ENCODE data around the gene UBR4. TPM values are rescaled to one million over a fixed set of nuclear protein-coding genes. Genes with fewer than 3 reads are reported as not detected.
"Not testable (repeated sequence)": the region's sequence is repeated elsewhere in the genome, so short reads cannot be mapped to it uniquely, and the experiment has no call there.

UBR4 gene
- total RNA-seq, 2 donors from 2014 or later, result 148 to 151 TPM

GRCh38 chr1:19239876-19240275 is 29.8 kb upstream of the UBR4 start:
- peaks cover 75% of the 10 kb centered on the region for H3K36me3 Mint-ChIP-seq (ENCODE audit: low read depth)
- H3K4me1 Mint-ChIP-seq, result no peaks in the 10 kb centered on the region
- no peaks in the 10 kb centered on the region for H3K27me3 Mint-ChIP-seq (ENCODE audit: insufficient read depth)
- Histone ChIP-seq H3K4me3 (ENCODE audit: low read length) (no peak overlapping the region), H3K9ac (ENCODE audit: extremely low read depth, low read length, poor library complexity, severe bottlenecking) (no peak overlapping the region), H3K9me3 (ENCODE audit: control insufficient read depth, low read length) (no peaks in the 10 kb centered on the region), H3K4me1 (ENCODE audit: control insufficient read depth, insufficient read depth, low read length) (no peaks in the 10 kb centered on the region), H3K27me3 (ENCODE audit: control insufficient read depth, insufficient read depth, low read length, poor library complexity, severe bottlenecking) (no peaks in the 10 kb centered on the region), H3K27ac (ENCODE audit: low read depth, low read length) (no peak overlapping the region), H3K36me3 (ENCODE audit: control insufficient read depth, insufficient read depth, low read length) (peaks cover 84% of the 10 kb centered on the region)
- no peak overlapping the region for H3K27ac Mint-ChIP-seq
- no peak overlapping the region for H3K4me3 Mint-ChIP-seq
- 93 to 100% methylated on average over 6 to 7 of the region's 7 CpGs for WGBS, 2 experiments (ENCODE audit: insufficient coverage in 1 of 2, insufficient read length in 1 of 2)
- TF ChIP-seq CTCF (conservative IDR thresholded peaks at IDR 0.05), result no peak
- no peak for DNase-seq
- no peaks in the 10 kb centered on the region for H3K9me3 Mint-ChIP-seq

GRCh38 chr1:19234224-19234623 is 24.2 kb upstream of the UBR4 start:
- no peak for DNase-seq
- Histone ChIP-seq H3K36me3 (ENCODE audit: control insufficient read depth, insufficient read depth, low read length) (peaks cover 81% of the 10 kb centered on the region), H3K9me3 (ENCODE audit: control insufficient read depth, low read length) (no peaks in the 10 kb centered on the region), H3K9ac (ENCODE audit: extremely low read depth, low read length, poor library complexity, severe bottlenecking) (no peak overlapping the region), H3K4me1 (ENCODE audit: control insufficient read depth, insufficient read depth, low read length) (no peaks in the 10 kb centered on the region), H3K4me3 (ENCODE audit: low read length) (no peak overlapping the region), H3K27me3 (ENCODE audit: control insufficient read depth, insufficient read depth, low read length, poor library complexity, severe bottlenecking) (no peaks in the 10 kb centered on the region), H3K27ac (ENCODE audit: low read depth, low read length) (no peak overlapping the region)
- Mint-ChIP-seq H3K27me3 (ENCODE audit: insufficient read depth) (no peaks in the 10 kb centered on the region), H3K9me3 (no peaks in the 10 kb centered on the region), H3K27ac (no peak overlapping the region), H3K4me3 (no peak overlapping the region), H3K4me1 (no peaks in the 10 kb centered on the region), H3K36me3 (ENCODE audit: low read depth) (peaks cover 78% of the 10 kb centered on the region)
- TF ChIP-seq CTCF (conservative IDR thresholded peaks at IDR 0.05), result no peak
- WGBS, 2 experiments (ENCODE audit: insufficient coverage in 1 of 2, insufficient read length in 1 of 2), result 95 to 100% methylated on average over 3 of the region's 3 CpGs

- no peaks in the 10 kb centered on the region for H3K27me3 Mint-ChIP-seq (ENCODE audit: insufficient read depth)
These were observed 22.4 kb upstream of the UBR4 start for GRCh38 chr1:19232524-19232846.

GRCh38 chr1:19231736-19232523 is 21.9 kb upstream of the UBR4 start:
- not testable (repeated sequence) for H3K27me3 ChIP-seq (ENCODE audit: control insufficient read depth, insufficient read depth, low read length, poor library complexity, severe bottlenecking); H3K9me3 ChIP-seq (ENCODE audit: control insufficient read depth, low read length); H3K4me3 ChIP-seq (ENCODE audit: low read length); H3K27me3 Mint-ChIP-seq (ENCODE audit: insufficient read depth); H3K9me3 Mint-ChIP-seq; H3K4me1 Mint-ChIP-seq; H3K4me1 ChIP-seq (ENCODE audit: control insufficient read depth, insufficient read depth, low read length); H3K4me3 Mint-ChIP-seq; H3K27ac Mint-ChIP-seq; DNase-seq; H3K27ac ChIP-seq (ENCODE audit: low read depth, low read length); H3K9ac ChIP-seq (ENCODE audit: extremely low read depth, low read length, poor library complexity, severe bottlenecking)
- H3K36me3 ChIP-seq (ENCODE audit: control insufficient read depth, insufficient read depth, low read length), result peaks cover 78% of the 10 kb centered on the region
- 95 to 96% methylated on average over 10 to 16 of the region's 16 CpGs for WGBS, 2 experiments (ENCODE audit: insufficient coverage in 1 of 2, insufficient read length in 1 of 2)
- peaks cover 69% of the 10 kb centered on the region for H3K36me3 Mint-ChIP-seq (ENCODE audit: low read depth)

More at GRCh38 chr1:19232524-19232846, 22.4 kb upstream of the UBR4 start:
- no peak overlapping the region for H3K27ac ChIP-seq (ENCODE audit: low read depth, low read length)
- H3K27me3 ChIP-seq (ENCODE audit: control insufficient read depth, insufficient read depth, low read length, poor library complexity, severe bottlenecking), result no peaks in the 10 kb centered on the region
- H3K36me3 ChIP-seq (ENCODE audit: control insufficient read depth, insufficient read depth, low read length), result peaks cover 79% of the 10 kb centered on the region
- no peak for DNase-seq
- TF ChIP-seq CTCF (conservative IDR thresholded peaks at IDR 0.05), result peak; percentile 42
- no peak overlapping the region for H3K4me3 ChIP-seq (ENCODE audit: low read length)
- no peak overlapping the region for H3K9ac ChIP-seq (ENCODE audit: extremely low read depth, low read length, poor library complexity, severe bottlenecking)
- H3K4me3 Mint-ChIP-seq, result no peak overlapping the region
- no peaks in the 10 kb centered on the region for H3K4me1 ChIP-seq (ENCODE audit: control insufficient read depth, insufficient read depth, low read length)
- no peaks in the 10 kb centered on the region for H3K9me3 Mint-ChIP-seq
- H3K27ac Mint-ChIP-seq, result no peak overlapping the region
- peaks cover 69% of the 10 kb centered on the region for H3K36me3 Mint-ChIP-seq (ENCODE audit: low read depth)
- H3K9me3 ChIP-seq (ENCODE audit: control insufficient read depth, low read length), result no peaks in the 10 kb centered on the region
- H3K4me1 Mint-ChIP-seq, result no peaks in the 10 kb centered on the region
